ENCODE measurements around the gene ARL4D. TPM values are rescaled to one million over a fixed set of nuclear protein-coding genes. Genes with fewer than 3 reads are reported as not detected.

The ARL4D gene
- total and polyA plus RNA-seq, 9 donors: 6.2 to 34.1 (median 18.9) TPM

DNA sequence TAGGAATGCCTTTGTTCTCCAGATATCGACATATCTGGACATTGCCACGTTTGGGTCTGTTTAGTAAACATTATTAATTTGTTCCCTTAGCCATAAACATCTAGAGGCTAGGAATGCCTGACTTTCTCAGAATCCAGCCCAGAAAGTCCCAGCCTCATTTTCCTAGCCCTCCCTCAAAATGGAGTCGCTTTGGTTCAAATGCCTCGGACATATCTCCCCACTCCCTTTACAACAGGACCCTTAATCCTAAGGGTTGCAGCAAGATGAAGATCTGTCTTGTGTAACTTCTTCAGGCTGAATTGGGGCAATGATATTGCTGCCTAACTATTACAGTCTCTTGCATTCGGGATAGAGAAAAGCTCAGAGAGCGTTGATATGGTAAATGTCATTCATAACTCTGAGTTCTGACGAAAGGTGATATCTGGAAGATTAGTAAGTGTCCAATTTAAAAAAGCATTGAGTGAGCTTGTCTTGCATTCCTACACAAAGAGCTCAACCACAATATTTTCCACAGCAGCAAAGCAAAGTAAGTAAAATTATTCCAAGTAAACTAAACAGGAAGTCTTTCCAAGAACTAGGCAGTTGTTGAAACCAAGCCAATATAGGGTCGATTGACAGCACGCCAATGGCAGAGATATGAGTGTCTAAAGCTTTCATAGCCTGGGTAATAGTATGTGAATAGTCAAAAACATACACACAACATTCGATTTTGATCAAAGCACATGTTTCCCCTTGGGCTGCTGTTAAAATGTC lies 46.0 kb upstream of the ARL4D start:
- H3K27ac ChIP-seq: no peak overlapping the region

DNA sequence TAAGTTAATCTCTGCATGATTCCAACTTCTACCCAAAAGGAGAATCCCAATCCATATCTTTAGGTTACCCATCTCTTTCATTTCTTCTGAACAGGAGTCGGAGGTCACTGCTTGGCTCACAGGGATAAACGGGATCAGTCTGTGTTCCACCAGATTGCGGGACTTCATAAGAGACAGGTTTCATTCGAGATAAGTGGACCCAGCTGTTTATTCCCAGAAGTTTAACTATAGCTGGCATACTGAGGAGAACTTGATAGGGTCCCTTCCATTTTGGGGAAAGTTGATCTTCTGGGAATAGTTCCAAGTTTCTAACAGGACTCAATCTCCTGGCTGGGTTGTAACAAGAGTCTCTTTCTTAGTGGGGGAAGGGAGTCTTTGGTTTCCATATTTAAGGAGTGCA lies 45.4 kb upstream of the ARL4D start:
- WGBS, 3 donors: 73 to 87% (median 74%) methylated on average over 4 of the region's 4 CpGs
- intact Hi-C loops (cut with DNase I): no loop called here
- TF ChIP-seq EP300 (IDR thresholded peaks at IDR 0.05) (no peak), POLR2A (IDR thresholded peaks at IDR 0.05) (no peak)
- TF ChIP-seq, protein P1, sequence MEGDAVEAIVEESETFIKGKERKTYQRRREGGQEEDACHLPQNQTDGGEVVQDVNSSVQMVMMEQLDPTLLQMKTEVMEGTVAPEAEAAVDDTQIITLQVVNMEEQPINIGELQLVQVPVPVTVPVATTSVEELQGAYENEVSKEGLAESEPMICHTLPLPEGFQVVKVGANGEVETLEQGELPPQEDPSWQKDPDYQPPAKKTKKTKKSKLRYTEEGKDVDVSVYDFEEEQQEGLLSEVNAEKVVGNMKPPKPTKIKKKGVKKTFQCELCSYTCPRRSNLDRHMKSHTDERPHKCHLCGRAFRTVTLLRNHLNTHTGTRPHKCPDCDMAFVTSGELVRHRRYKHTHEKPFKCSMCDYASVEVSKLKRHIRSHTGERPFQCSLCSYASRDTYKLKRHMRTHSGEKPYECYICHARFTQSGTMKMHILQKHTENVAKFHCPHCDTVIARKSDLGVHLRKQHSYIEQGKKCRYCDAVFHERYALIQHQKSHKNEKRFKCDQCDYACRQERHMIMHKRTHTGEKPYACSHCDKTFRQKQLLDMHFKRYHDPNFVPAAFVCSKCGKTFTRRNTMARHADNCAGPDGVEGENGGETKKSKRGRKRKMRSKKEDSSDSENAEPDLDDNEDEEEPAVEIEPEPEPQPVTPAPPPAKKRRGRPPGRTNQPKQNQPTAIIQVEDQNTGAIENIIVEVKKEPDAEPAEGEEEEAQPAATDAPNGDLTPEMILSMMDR (IDR thresholded peaks at IDR 0.05): no peak
- Histone ChIP-seq H3K27me3 (no peaks in the 10 kb centered on the region), H3K4me1 (ENCODE audit: insufficient read depth) (no peaks in the 10 kb centered on the region), H3K4me3 (no peak overlapping the region), H3K36me3 (no peaks in the 10 kb centered on the region), H3K9me3 (peaks cover 3 to 13% of the 10 kb centered on the region in 2 donors), H3K27ac (no peak overlapping the region)
- DNase-seq: no peak

More for the DNA sequence above, 46.0 kb upstream of the ARL4D start:
- 48 to 75% (median 50%) methylated on average over 10 of the region's 10 CpGs for WGBS, 3 donors
- Histone ChIP-seq H3K36me3 (no peaks in the 10 kb centered on the region), H3K9me3 (peaks cover 4 to 14% of the 10 kb centered on the region in 2 donors), H3K27me3 (no peaks in the 10 kb centered on the region), H3K4me3 (no peak overlapping the region), H3K4me1 (ENCODE audit: insufficient read depth) (no peaks in the 10 kb centered on the region)
- no peak for TF ChIP-seq EP300 (IDR thresholded peaks at IDR 0.05)
- no peak for TF ChIP-seq POLR2A (IDR thresholded peaks at IDR 0.05)
- TF ChIP-seq, protein P1 (IDR thresholded peaks at IDR 0.05): no peak
- no peak for DNase-seq
- intact Hi-C loops (cut with DNase I): no loop called here

DNA sequence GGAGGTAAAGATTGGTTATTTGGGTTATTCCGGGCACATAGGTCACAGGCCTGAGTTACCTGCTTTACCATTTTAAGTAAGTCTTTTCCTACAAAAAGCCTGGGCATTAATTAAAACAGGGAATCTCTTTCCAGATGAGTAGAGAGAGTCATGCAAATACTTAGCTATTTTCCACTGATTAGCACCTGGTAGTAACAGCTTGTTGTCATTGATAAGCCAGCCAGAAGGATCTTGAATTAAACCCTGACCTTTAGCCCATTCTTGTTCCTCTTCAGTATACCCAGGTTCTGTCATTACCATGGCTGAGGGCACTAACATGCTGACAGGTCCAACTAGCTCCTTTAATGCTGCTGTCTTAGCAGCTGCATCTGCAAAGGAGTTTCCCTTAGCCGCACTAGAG lies 44.4 kb upstream of the ARL4D start:
- H3K36me3 ChIP-seq: no peaks in the 10 kb centered on the region
- TF ChIP-seq, protein P1 (IDR thresholded peaks at IDR 0.05): no peak
- TF ChIP-seq EP300 (IDR thresholded peaks at IDR 0.05) (no peak), POLR2A (IDR thresholded peaks at IDR 0.05) (no peak)
- 98 to 99% (median 98%) methylated on average over 2 of the region's 2 CpGs for WGBS, 3 donors
- peaks cover 0 to 5% of the 10 kb centered on the region in 2 donors for H3K9me3 ChIP-seq
- H3K4me1 ChIP-seq (ENCODE audit: insufficient read depth): no peaks in the 10 kb centered on the region
- no peak overlapping the region for H3K4me3 ChIP-seq
- no peaks in the 10 kb centered on the region for H3K27me3 ChIP-seq
- DNase-seq: no peak
- no peak overlapping the region for H3K27ac ChIP-seq
- intact Hi-C loops (cut with DNase I): no loop called here

DNA sequence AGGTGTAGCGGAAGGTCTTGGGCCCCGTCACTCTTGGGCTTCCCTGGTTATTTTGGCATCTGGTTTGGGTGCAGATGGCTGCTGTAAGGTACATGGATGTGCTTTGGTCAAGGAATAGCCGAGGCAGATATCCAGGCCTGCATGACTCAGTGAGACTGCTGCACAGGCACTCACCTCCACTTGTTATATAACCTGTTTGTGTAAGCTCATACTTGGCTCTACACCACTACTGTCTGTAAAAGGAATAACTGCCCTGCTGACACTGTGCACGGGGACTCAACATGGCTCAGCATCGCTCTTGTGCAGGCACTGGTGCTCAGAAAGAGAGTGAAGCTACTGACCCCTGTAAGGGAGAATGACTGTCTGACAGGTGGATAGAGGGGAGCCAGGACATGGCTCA lies 42.3 kb upstream of the ARL4D start:
- WGBS, 3 donors: 83 to 90% (median 85%) methylated on average over 5 of the region's 5 CpGs
- intact Hi-C loops (cut with DNase I): no loop called here

More for the DNA sequence above, 42.3 kb upstream of the ARL4D start:
- no peaks in the 10 kb centered on the region for H3K9me3 ChIP-seq
- H3K36me3 ChIP-seq: no peaks in the 10 kb centered on the region
- no peak overlapping the region for H3K4me3 ChIP-seq
- TF ChIP-seq EP300 (IDR thresholded peaks at IDR 0.05): no peak
- TF ChIP-seq POLR2A (IDR thresholded peaks at IDR 0.05): no peak
- TF ChIP-seq, protein P1 (IDR thresholded peaks at IDR 0.05): no peak
- H3K4me1 ChIP-seq (ENCODE audit: insufficient read depth): peaks cover 3% of the 10 kb centered on the region
- no peak overlapping the region for H3K27ac ChIP-seq
- DNase-seq: no peak
- H3K27me3 ChIP-seq: no peaks in the 10 kb centered on the region
